Measurements from ENCODE around the gene RABGAP1L. TPM values are rescaled to one million over a fixed set of nuclear protein-coding genes. Genes with fewer than 3 reads are reported as not detected.
"Not testable (repeated sequence)": the region's sequence is repeated elsewhere in the genome, so short reads cannot be mapped to it uniquely, and the experiment has no call there.

RABGAP1L gene
- total RNA-seq, 1 experiment from 2014 or later: 29.3 TPM

GRCh38 chr1:174643206-174643605 is 483.9 kb downstream of the RABGAP1L start:
- ATAC-seq: no peak
- ChIA-PET RAD21 (ENCODE audit: low non-redundant PET in 1 of 2, low total read pairs in 2 of 2, uncharacterized antibody in 2 of 2, unreplicated experiment in 2 of 2) (no interaction called here), CTCF (no interaction called here), POLR2A (no interaction called here)
- Histone ChIP-seq H4K20me1 (ENCODE audit: insufficient read depth) (no peaks in the 10 kb centered on the region), H3K79me2 (ENCODE audit: insufficient read depth, low read length) (no peaks in the 10 kb centered on the region), H3K4me3 (replicated peaks in 1 of 2; ENCODE audit: low read depth in 1 of 2, low read length in 2 of 2) (no peak overlapping the region), H3K9me3 (ENCODE audit: control insufficient read depth in 1 of 2, insufficient read depth in 1 of 2, low read depth in 1 of 2, low read length in 2 of 2) (no peaks in the 10 kb centered on the region), H3K4me2 (ENCODE audit: low read length) (no peak overlapping the region), H3K9me2 (ENCODE audit: insufficient read depth) (no peaks in the 10 kb centered on the region), H3K27ac (ENCODE audit: low read depth, low read length) (no peak overlapping the region), H2AFZ (ENCODE audit: low read depth, low read length, poor library complexity, severe bottlenecking) (no peak overlapping the region), H3K27me3 (ENCODE audit: insufficient read depth, low read length) (no peaks in the 10 kb centered on the region), H3K4me1 (ENCODE audit: control insufficient read depth in 1 of 2, insufficient read depth in 2 of 2, low read length in 2 of 2) (no peaks in the 10 kb centered on the region), H3K36me3 (ENCODE audit: control insufficient read depth in 1 of 2, insufficient read depth in 2 of 2, low read length in 2 of 2) (no peaks in the 10 kb centered on the region), H3K9ac (ENCODE audit: low read length) (no peak overlapping the region)
- TF ChIP-seq RAD21 (IDR thresholded peaks at IDR 0.05; ENCODE audit: low read depth): no peak
- no peak for TF ChIP-seq EZH2 (IDR thresholded peaks at IDR 0.05)
- TF ChIP-seq CBX3 (IDR thresholded peaks at IDR 0.05; ENCODE audit: low read depth): no peak
- no peak for TF ChIP-seq TCF7L2 (IDR thresholded peaks at IDR 0.05; ENCODE audit: borderline replicate concordance, extremely low read depth, insufficient read depth, insufficient read length)
- TF ChIP-seq SP1 (IDR thresholded peaks at IDR 0.05; ENCODE audit: low read depth): no peak
- no peak for TF ChIP-seq ATF3 (IDR thresholded peaks at IDR 0.05)
- TF ChIP-seq JUND (IDR thresholded peaks at IDR 0.05): no peak
- TF ChIP-seq SIN3A (IDR thresholded peaks at IDR 0.05; ENCODE audit: low read depth): no peak
- TF ChIP-seq SRF (IDR thresholded peaks at IDR 0.05; ENCODE audit: low read depth): no peak
- intact Hi-C loops (cut with micrococcal nuclease): no loop called here
- no TSS peak for BruUV-seq (replicated peaks)
- no peak for DNase-seq (ENCODE audit: low read depth, low spot score)

- H2AFZ ChIP-seq (ENCODE audit: low read depth, low read length, poor library complexity, severe bottlenecking); H3K27me3 ChIP-seq (ENCODE audit: insufficient read depth, low read length); RAD21 ChIA-PET (ENCODE audit: low non-redundant PET in 1 of 2, low total read pairs in 2 of 2, uncharacterized antibody in 2 of 2, unreplicated experiment in 2 of 2); POLR2A ChIA-PET; H3K36me3 ChIP-seq (ENCODE audit: control insufficient read depth in 1 of 2, insufficient read depth in 2 of 2, low read length in 2 of 2); H3K79me2 ChIP-seq (ENCODE audit: insufficient read depth, low read length); ATAC-seq; H3K9me3 ChIP-seq (ENCODE audit: control insufficient read depth in 1 of 2, insufficient read depth in 1 of 2, low read depth in 1 of 2, low read length in 2 of 2); H3K9me2 ChIP-seq (ENCODE audit: insufficient read depth); BruUV-seq (replicated peaks); H3K27ac ChIP-seq (ENCODE audit: low read depth, low read length); CTCF ChIA-PET; DNase-seq (ENCODE audit: low read depth, low spot score); H3K4me2 ChIP-seq (ENCODE audit: low read length); H4K20me1 ChIP-seq (ENCODE audit: insufficient read depth); H3K4me1 ChIP-seq (ENCODE audit: control insufficient read depth in 1 of 2, insufficient read depth in 2 of 2, low read length in 2 of 2); H3K4me3 ChIP-seq (replicated peaks in 1 of 2; ENCODE audit: low read depth in 1 of 2, low read length in 2 of 2); intact Hi-C loops (cut with micrococcal nuclease); H3K9ac ChIP-seq (ENCODE audit: low read length): not testable (repeated sequence)
These were observed 490.3 kb downstream of the RABGAP1L start for GRCh38 chr1:174649572-174649971.

Measured in HCT116 (cell line).